BJ (cell line): Measurements from ENCODE around the gene DNAJC17. TPM values are rescaled to one million over a fixed set of nuclear protein-coding genes. Genes with fewer than 3 reads are reported as not detected.
A peak's percentile ranks its signal among the peaks of the same experiment; 100 is the strongest.

Experiments
- CTCF ChIA-PET: fragments of 350-600 bp; formaldehyde crosslinking; extraction: SDS; loops from one replicate; lab custom pipeline; 2021; ENCODE audit warnings: antibody characterized with exemption, inconsistent platforms; lab: Yijun Ruan, JAX
- POLR2A ChIA-PET: fragments of 300-600 bp; sonication (Branson Sonifier 250); formaldehyde crosslinking; extraction: SDS; loops from one replicate; lab custom pipeline; 2021; ENCODE audit warnings: antibody characterized with exemption; lab: Charles Lee
- DNase-seq: peaks from one replicate; pipeline ENCODE4 v3.0.0-alpha.2; 2011; ENCODE audit warnings: low read depth
- H3K27me3 ChIP-seq: 2 replicates; pipeline ENCODE4 v1.6.0; 2011; ENCODE audit warnings: low read length; ENCODE audit not compliant: control insufficient read depth, insufficient read depth
- H3K36me3 ChIP-seq: 2 replicates; pipeline ENCODE4 v1.5.1; 2011; ENCODE audit warnings: low read length; ENCODE audit not compliant: control insufficient read depth, insufficient read depth
- H3K4me3 ChIP-seq: 2 replicates; pipeline ENCODE4 v1.5.1; 2011; ENCODE audit warnings: low read depth, mild to moderate bottlenecking, control low read depth, low read length
- polyA plus RNA-seq: library from polyadenylated mRNA; depleted of rRNA; stranded (reverse); fragments of >200 nt; gene quantifications from 2 replicates; pipeline ENCODE4 v1.2.3, GENCODE V29; 2011
- TF ChIP-seq, protein P1 (sequence below): IDR thresholded peaks from 2 replicates; pipeline ENCODE4 v1.5.1; 2011; ENCODE audit warnings: low read depth, mild to moderate bottlenecking, control low read depth, inconsistent platforms, low read length, moderate library complexity; ENCODE audit not compliant: insufficient read depth

Gene DNAJC17
- polyA plus RNA-seq, 1 experiment, result 37.1 TPM

DNA sequence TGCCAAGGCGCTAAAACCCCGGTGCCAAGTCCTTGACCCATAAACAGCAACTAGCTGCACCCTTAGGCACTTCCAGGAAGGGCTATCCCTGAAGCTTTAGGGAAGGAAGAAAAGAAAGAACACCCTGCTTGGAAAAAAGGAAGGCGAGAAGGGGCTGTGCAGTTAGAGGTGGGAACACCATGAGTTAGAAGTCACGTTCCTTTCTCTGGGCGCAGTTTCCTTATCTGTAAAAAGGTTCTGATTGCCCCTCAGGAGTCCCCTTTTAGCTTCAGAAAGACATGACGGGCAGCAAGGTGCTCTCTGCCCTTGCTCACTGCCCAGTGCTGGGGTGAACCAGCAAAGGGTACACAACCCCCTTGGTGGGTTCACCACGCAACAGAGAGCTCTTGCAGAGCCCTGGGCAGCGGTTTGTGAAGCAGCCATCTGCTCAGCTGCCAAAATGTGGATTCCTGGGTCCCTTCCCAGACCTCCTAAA lies 42.6 kb downstream of the DNAJC17 start:
- TF ChIP-seq, protein P1, sequence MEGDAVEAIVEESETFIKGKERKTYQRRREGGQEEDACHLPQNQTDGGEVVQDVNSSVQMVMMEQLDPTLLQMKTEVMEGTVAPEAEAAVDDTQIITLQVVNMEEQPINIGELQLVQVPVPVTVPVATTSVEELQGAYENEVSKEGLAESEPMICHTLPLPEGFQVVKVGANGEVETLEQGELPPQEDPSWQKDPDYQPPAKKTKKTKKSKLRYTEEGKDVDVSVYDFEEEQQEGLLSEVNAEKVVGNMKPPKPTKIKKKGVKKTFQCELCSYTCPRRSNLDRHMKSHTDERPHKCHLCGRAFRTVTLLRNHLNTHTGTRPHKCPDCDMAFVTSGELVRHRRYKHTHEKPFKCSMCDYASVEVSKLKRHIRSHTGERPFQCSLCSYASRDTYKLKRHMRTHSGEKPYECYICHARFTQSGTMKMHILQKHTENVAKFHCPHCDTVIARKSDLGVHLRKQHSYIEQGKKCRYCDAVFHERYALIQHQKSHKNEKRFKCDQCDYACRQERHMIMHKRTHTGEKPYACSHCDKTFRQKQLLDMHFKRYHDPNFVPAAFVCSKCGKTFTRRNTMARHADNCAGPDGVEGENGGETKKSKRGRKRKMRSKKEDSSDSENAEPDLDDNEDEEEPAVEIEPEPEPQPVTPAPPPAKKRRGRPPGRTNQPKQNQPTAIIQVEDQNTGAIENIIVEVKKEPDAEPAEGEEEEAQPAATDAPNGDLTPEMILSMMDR, result no peak
- ChIA-PET CTCF (interaction anchor here (0.7 to 1.9 kb wide), 8 partner anchors 12 to 130 kb away, joined by 3 to 7 read pairs (median 4); partner anchors contain the start of gene VPS18), POLR2A (no interaction called here)
- H3K36me3 ChIP-seq, result peaks cover 1% of the 10 kb centered on the region; the same call in 1 of the 2 replicates
- H3K4me3 ChIP-seq, result peak overlapping the region; percentile 54
- H3K27me3 ChIP-seq, result peaks cover 1% of the 10 kb centered on the region; the same call in 1 of the 2 replicates
- no peak for DNase-seq

DNA sequence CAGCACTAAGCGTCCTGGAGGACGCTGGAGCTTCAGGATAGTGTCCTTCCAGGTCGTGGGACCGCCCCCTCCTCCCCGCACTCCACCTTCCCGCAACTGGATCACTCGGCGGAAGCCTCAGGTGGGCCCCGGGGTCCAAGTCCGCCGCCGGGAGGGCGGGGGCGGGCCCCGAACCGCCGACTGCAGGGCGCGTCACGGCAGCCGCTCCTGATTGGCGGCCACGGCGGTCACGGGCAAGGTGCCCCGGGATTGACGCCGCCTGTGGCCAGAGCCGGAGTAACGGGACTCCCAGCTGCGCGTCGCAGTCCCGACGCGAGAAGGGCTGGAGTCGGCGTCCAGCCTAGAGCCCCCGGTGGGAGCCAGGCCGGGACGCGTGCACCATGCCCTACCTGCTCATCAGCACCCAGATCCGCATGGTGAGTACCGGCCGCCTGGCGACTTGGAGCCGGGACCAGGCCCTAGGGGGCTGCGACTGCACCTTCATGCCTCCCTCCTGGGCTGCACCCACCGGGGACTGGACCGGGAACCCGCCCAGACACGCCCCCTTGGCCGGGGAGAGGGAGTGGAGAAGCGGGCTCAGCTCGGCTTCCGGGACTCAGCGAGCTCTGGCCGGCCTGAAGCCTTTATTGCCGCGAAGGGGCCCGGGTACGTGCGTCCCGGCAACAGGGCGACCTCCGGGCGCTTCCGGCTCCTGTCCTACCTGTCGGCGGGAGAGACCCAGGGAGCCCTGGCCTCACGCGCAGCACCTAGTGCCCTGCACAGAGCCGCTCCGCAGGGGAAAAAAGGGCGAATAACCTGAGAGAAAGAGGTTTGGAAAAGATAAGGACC lies 43.3 kb downstream of the DNAJC17 start, which contains the start of gene GCHFR:
Gene GCHFR, plus strand, starts transcription at position 268 of the 828 bp plus-strand sequence. Its CDS starts 113 bp downstream, at position 381.
- DNase-seq, result no peak
- CTCF ChIA-PET, result interaction anchor here (0.7 to 1.9 kb wide), 8 partner anchors 13 to 130 kb away, joined by 3 to 7 read pairs (median 3); partner anchors contain the start of genes SPINT1 and VPS18
- Histone ChIP-seq H3K4me3 (peak within 1 kb of the TSS; percentile 54), H3K36me3 (peaks cover 1% of the 10 kb centered on the region; the same call in 1 of the 2 replicates), H3K27me3 (peaks cover 1% of the 10 kb centered on the region; the same call in 1 of the 2 replicates)
- TF ChIP-seq, protein P1, result peak; percentile 33
- POLR2A ChIA-PET, result interaction anchor here (0.6 kb wide), 1 partner anchor 174 kb away, joined by 4 read pairs; no protein-coding TSS in a partner anchor

DNA sequence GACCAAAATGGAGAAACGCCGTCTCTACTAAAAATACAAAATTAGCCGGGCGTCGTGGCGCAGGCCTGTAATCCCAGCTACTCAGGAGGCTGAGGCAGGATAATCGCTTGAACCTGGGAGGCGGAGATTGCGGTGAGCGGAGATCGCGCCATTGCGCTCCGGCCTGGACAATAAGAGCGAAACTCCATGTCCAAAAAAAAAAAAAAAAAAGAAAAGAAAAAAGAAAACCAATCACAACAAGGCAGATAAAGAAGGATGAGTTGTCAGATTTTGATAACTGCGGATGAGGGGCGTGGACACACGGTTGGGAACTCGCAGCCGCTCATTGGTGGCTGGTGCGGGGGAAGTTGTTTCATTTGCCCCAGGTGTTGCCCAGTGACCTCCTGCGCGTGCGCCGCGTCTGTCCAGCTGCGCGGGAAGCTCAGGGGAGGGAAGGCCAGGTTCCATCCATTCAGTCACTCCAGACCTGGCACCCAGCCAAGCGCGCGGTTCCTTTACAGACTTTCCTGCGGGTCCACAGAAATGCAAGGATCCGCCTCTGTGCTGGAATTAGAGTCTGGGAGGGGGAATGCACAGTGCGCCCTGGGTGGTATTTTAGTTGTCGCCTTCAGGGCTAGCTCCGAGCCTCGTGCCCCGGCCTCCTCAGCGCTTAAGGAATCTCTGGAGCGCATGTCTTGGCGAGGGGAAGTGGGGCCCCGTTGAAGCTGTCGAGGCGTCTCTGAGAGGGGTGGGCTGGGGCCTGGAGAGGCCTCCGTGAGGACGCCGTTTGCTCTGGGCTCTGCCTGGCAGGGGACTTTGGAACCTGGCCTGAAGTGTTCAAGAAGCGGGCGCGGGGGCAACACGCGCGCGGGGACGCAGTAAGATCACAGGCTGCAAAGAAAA lies 44.1 kb downstream of the DNAJC17 start:
- DNase-seq, result no peak
- CTCF ChIA-PET, result interaction anchor here (0.9 to 1.9 kb wide), 5 partner anchors 16 to 131 kb away, joined by 3 to 7 read pairs (median 3); partner anchors contain the start of genes SPINT1 and VPS18
- TF ChIP-seq, protein P1, result no peak
- Histone ChIP-seq H3K36me3 (peaks cover 1% of the 10 kb centered on the region; the same call in 1 of the 2 replicates), H3K27me3 (peaks cover 1% of the 10 kb centered on the region; the same call in 1 of the 2 replicates), H3K4me3 (peak overlapping the region; percentile 54)
- POLR2A ChIA-PET, result interaction anchor here (0.6 kb wide), 1 partner anchor 174 kb away, joined by 4 read pairs; no protein-coding TSS in a partner anchor

DNA sequence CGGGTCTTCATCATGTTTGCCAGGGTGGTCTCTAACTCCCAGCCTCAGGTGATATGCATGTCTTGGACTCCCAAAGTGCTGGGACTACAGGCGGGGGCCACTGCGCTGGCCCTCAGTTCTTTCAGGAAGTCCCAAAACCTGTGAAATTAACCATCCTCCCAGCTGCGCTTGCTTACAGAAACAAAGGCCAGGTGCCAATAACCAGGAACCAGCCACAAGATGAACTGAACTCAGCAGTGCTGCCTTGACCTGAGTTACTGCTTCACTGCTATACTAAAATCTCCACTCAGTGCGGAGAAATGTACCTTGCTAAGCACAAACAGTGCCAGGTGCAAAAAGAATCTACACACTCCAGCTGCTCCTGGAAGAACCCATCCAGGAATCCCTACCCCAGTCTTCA lies 47.3 kb downstream of the DNAJC17 start:
- peaks cover 1% of the 10 kb centered on the region; the same call in 1 of the 2 replicates for H3K27me3 ChIP-seq
- no peak for DNase-seq
- H3K36me3 ChIP-seq, result no peaks in the 10 kb centered on the region
- no peak overlapping the region for H3K4me3 ChIP-seq
- POLR2A ChIA-PET, result no interaction called here
- CTCF ChIA-PET, result no interaction called here
- TF ChIP-seq, protein P1, result no peak
